HG03439 (cell line): Measurements from ENCODE around the gene RSL1D1.
"Not testable (repeated sequence)": the region's sequence is repeated elsewhere in the genome, so short reads cannot be mapped to it uniquely, and the experiment has no call there.

ENCODE experiments used
- ATAC-seq: cut with Tn5 transposase; IDR thresholded peaks from one replicate; pipeline ENCODE4 v1.9.1; 2021; ENCODE audit warnings: mild to moderate bottlenecking, moderate library complexity; ENCODE audit not compliant: unreplicated experiment

RSL1D1 gene

DNA sequence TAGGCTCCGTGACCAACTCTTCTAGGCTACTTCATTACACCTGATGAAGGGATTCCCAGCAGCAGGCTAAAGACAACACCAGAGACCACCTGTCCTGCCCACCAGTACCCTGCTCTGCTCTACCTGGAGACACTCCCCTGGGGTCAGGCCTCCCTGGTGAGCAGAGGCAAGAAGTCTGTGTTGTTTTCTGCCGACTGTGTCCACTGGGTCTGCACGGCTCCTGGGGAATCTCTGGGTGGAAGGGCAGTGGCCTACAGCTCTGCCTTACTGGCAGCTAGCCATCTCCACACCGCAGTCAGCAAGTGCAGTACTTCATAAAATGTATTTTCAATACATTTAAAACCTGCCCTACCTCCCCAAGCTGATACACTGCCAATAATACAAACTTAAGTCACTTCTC is 6.8 kb downstream of the RSL1D1 start:
- no peak for ATAC-seq

GRCh38 chr16:11843861-11844260 is 7.5 kb downstream of the RSL1D1 start:
- ATAC-seq: no peak

DNA sequence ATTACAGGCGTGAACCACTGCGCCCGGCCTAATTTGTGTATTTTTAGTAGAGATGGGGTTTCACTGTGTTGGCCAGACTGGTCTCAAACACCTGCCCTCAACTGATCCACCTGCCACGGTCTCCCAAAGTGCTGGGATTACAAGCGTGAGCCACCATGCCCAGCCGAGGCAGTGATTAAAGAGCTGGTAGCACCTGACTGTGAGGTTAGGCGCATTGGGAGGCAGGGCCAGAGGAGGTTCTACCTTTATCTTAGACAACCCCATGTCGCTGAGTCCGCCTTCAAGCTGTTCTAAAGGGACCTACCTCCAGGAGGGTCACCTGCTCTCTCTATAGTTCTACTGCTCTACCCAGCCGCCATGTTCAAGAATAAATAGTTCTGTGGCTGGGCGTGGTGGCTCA is 8.1 kb downstream of the RSL1D1 start:
- ATAC-seq: no peak

- ATAC-seq: no peak
Observed at GRCh38 chr16:11841026-11841425, 10.3 kb downstream of the RSL1D1 start.

DNA sequence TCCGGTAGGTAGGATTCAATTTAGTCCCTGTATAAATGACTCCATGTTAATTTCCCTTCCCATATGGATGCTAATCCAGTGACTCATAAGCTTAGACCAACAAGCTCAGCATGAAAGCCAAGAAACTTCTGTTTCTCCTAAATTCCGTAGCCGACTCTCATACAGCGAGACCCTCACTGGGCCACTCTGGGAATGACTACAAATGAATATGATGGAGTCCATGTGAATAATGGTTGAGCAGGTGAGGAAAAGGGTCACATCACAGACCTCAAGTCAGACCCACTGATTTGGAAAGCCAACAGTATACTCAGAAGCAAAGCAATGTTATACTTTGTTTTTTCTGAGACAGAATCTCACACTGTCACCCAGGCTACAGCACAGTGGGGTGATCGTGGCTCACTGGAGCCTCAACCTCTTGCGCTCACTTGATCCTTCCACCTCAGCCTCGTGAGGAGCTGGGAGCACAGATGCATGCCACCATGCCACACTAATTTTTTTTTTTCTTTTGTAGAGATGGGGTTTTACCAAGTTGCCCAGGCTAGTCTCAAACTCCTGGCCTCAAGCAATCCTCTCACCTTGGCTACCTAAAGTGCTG is 14.6 kb downstream of the RSL1D1 start:
- no peak for ATAC-seq

DNA sequence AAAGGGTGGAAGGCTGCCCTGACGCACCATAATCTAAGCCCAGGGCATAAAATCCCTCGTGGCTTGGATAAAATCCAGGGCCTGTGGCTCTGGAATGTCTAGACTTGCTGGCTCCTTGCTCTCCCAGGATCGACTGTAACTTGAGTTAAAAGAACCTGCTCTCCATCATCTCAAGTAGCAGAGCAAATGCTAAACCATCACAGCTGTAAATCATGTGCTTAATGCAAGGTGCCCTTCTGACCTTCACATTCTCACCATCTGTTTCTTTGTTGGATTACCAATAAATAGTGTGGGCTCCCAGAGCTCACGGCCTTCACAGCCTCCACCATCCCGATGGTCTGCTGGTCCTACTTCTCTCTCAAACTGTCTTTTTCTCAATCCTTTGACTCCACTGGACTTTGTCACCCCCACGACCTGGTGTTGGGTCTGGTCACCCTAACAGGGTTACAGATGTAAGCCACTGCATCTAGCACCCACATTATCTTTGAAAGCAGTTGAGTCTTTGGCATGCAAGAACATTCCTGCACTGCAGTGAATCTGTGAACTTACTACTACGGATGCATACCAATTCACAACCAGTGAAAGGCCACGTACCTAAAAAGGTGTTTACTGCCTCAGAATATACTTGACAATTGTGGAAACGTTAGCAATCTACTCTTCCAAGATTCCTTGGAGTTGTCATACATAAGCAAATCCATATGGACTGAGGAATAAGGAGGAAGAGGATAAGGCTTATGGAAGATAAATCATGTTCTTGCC is 15.3 kb downstream of the RSL1D1 start:
- no peak for ATAC-seq

DNA sequence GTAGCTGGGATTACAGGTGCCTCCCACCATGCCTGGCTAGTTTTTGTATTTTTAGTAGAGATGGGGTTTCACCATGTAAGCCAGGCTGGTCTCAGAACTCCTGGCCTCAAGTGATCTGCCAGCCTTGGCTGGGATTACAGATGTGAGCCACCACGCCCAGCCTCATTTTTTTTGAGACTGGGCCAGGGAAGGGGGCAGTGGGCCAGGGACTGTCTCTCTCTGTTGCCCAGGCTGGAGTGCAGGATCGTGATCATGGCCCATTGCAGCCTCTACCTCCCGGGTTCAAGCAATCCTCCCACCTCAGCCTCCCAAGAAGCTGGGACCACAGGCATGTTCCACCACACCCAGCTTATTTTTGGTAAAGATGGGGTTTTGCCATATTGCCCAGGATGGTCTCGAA is 16.0 kb downstream of the RSL1D1 start:
- ATAC-seq: no peak

DNA sequence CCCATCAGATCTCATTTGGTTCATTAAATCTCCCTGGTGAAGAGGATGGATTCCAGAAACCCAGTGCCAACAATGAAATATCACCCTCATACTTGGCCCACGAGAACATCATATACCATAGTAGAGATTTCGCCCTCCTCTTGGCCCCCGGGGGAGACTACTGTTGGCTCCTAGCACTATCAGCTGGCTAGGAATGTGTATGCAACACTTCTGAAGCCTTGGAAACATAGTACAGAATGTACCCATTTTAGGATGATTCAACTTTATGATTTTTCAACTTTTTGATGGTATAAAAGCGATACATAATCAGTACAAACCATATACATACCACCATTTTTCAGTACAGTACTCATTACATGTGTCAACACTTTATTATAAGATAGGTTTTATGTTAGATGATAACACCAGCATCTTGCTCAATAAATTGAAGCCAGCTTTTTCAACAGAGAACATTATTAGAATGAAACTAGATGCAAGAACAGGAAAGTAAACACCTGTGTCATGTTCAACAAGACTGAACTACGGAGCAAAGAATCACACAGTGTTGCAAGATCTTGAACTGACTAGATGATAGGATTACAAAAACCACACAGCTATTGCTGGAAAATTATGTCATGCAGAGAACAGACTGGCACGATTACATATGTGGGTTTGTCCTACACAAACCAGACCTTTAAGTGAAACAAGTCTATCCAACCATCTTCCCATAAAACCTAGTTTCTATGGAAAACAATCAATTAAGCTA is 17.2 kb downstream of the RSL1D1 start:
- ATAC-seq: no peak

DNA sequence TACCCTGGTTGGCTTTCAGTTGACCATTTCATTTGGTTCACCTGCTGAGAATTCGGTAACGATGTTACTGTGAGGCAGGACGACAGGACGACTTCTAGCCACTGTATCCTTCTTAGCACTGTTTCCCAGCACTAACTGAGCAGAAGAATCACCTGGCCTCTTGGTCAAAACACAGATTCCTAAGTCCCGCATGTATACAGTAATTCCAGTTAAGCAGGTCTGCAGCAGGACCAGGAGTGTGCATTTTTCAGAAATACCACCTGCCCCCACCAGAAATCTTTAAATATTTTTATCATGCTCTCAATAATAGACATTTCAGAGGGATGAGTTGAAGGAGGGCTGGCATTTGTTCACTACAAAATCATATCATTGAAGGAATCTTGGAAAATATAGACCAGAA is 22.6 kb downstream of the RSL1D1 start:
- no peak for ATAC-seq

- not testable (repeated sequence) for ATAC-seq
Observed at GRCh38 chr16:11825520-11826165, 25.7 kb downstream of the RSL1D1 start.

- ATAC-seq: no peak
Observed at GRCh38 chr16:11824362-11824761, 27.0 kb downstream of the RSL1D1 start.

DNA sequence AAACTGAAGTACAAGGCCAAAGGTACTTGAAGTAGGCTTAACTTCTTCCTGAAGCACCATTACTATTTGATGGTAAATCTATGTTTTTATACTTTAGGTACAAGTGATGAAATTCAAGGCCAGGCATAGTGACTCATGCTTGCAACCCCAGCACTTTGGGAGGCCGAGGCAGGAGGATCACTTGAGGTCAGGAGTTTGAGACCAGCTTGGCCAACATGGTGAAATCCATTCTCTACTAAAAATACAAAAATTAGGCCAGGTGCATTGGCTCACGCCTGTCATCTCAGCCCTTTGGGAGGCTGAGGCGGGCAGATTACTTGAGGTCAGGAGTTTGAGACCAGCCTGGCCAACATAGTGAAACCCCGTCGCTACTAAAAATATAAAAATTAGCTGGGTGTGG is 27.7 kb downstream of the RSL1D1 start:
- ATAC-seq: not testable (repeated sequence)

- ATAC-seq: no peak
Observed at GRCh38 chr16:11819798-11820197, 31.5 kb downstream of the RSL1D1 start.

- not testable (repeated sequence) for ATAC-seq
Observed at GRCh38 chr16:11818970-11819369, 32.4 kb downstream of the RSL1D1 start.

DNA sequence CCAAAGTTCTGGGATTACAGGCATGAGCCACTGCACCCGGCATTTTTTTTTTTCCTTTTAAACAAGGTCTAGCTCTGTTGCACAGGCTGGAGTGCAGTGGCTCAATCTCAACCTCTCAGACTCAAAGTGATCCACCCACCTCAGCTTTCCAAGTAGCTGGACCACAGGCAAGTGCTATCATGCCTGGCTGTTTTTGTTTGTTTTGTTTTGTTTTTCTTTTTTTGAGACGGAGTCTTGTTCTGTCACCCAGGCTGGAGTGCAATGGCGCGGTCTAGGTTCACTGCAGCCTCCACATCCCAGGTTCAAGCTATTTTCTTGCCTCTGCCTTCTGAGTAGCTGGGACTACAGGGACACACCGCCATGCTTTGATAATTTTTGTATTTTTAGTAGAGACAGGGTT is 35.2 kb downstream of the RSL1D1 start:
- ATAC-seq: no peak

DNA sequence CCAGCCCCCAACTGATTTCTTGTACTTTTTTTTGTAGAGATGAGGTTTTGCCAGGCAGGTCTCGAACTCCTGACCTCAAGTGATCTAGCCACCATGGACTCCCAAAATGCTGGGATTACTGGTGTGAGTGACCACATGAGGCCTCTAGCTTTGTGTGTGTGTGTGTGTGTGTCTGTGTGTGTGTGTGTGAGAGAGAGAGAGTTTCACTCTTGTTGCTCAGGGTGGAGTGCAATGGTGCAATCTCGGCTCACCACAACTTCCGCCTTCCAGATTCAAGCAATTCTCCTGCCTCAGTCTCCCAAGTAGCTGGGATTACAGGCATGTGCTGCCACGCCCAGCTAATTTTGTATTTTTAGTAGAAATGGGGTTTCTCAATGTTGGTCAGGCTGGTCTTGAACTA is 36.5 kb downstream of the RSL1D1 start:
- ATAC-seq: not testable (repeated sequence)

GRCh38 chr16:11806721-11807120 is 44.6 kb downstream of the RSL1D1 start:
- no peak for ATAC-seq

DNA sequence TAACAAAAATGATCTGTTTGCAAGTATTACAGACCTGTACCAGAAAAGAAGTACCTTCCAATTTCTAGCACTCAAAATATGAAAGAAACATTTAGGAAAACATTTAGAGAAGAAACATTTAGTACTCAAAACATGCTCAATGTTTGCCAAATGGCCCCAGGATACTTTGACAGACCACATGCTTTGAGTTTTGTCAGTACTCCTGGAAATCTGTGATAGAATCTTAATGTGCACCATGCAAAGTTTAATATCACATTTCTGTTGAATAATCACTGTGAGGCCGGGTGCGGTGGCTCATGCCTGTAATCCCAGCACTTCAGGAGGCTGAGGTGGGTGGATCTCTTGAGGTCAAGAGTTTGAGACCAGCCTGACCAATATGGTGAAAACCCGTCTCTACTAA is 45.8 kb downstream of the RSL1D1 start:
- no peak for ATAC-seq

DNA sequence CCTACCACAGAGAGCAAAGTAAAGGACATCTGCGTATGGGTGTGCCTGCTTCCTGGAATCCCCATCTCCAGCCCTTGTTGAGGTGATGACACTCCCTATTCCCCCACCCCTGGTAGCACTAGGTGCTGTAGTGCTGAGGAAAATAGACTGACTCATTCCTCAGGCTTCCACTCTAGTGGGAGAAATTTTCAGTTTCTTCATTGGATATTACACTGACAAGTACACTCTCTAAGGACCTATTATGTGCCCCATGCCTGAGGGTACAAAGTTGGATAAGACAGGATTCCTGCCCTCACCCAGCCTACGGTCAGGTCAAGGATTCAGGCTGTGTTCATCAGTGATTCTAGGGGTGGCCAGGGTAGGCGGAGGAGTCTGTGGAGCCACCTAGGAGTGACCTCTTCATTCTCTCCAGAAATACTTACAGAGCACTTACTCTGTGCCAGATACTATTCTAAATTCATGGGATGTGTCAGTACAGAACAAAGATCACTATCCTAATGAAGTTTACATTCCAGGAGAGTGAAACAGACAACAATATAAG is 49.8 kb downstream of the RSL1D1 start:
- ATAC-seq: no peak

- ATAC-seq: no peak
Observed at GRCh38 chr16:11800382-11800718, 51.0 kb downstream of the RSL1D1 start.
